Panc1 (cell line): ENCODE data around the gene VPS13A.

Experiments
- POLR2AphosphoS5 ChIP-seq: IDR thresholded peaks from 2 replicates; pipeline ENCODE4 v1.6.1; 2012; ENCODE audit warnings: mild to moderate bottlenecking, low read depth, low read length, moderate library complexity
- SIN3A ChIP-seq: IDR thresholded peaks from 2 replicates; pipeline ENCODE4 v1.6.1; 2012; ENCODE audit warnings: low read depth, mild to moderate bottlenecking, low read length, moderate library complexity, borderline replicate concordance; ENCODE audit not compliant: insufficient read depth
- TCF7L2 ChIP-seq: IDR thresholded peaks from 2 replicates; pipeline ENCODE4 v1.6.1; 2011; ENCODE audit warnings: mild to moderate bottlenecking, low read depth, low read length, inconsistent platforms
- TF ChIP-seq, protein P1 (sequence below): fragments of 450-650 bp; IDR thresholded peaks from 2 replicates; pipeline ENCODE4 v1.5.1; 2017; ENCODE audit warnings: mild to moderate bottlenecking
- TF ChIP-seq, protein P2 (sequence below), 2 experiments: IDR thresholded peaks; 2 replicates each; pipeline ENCODE4 v1.6.1; 2011 to 2012; ENCODE audit warnings: low read depth in 2 of 2, control low read depth in 1 of 2, low read length in 1 of 2, mild to moderate bottlenecking in 1 of 2, moderate library complexity in 1 of 2; ENCODE audit not compliant: insufficient read depth in 1 of 2

DNA sequence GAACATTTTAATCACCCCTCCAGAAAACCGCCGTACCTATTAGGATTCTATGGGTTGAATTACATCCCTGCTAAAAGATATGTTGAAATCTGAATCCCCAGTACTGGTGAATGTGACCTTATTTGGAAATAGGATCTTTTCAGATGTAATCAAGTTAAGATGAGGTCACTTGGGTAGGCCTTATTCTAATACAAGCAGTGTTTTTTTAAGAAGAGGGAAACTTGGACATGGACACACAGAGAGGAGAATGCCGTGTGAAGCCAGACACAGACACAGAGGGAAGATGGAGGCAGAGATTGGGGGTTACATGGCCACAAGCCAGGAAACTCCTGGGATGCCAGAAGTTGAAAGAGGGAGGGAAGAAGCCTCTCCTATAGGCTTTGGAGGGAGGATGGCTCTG, 287.3 kb downstream of the VPS13A start:
- TF ChIP-seq, protein P1, sequence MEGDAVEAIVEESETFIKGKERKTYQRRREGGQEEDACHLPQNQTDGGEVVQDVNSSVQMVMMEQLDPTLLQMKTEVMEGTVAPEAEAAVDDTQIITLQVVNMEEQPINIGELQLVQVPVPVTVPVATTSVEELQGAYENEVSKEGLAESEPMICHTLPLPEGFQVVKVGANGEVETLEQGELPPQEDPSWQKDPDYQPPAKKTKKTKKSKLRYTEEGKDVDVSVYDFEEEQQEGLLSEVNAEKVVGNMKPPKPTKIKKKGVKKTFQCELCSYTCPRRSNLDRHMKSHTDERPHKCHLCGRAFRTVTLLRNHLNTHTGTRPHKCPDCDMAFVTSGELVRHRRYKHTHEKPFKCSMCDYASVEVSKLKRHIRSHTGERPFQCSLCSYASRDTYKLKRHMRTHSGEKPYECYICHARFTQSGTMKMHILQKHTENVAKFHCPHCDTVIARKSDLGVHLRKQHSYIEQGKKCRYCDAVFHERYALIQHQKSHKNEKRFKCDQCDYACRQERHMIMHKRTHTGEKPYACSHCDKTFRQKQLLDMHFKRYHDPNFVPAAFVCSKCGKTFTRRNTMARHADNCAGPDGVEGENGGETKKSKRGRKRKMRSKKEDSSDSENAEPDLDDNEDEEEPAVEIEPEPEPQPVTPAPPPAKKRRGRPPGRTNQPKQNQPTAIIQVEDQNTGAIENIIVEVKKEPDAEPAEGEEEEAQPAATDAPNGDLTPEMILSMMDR = no peak
- TF ChIP-seq SIN3A (no peak), POLR2AphosphoS5 (no peak), TCF7L2 (no peak)
- TF ChIP-seq, protein P2, sequence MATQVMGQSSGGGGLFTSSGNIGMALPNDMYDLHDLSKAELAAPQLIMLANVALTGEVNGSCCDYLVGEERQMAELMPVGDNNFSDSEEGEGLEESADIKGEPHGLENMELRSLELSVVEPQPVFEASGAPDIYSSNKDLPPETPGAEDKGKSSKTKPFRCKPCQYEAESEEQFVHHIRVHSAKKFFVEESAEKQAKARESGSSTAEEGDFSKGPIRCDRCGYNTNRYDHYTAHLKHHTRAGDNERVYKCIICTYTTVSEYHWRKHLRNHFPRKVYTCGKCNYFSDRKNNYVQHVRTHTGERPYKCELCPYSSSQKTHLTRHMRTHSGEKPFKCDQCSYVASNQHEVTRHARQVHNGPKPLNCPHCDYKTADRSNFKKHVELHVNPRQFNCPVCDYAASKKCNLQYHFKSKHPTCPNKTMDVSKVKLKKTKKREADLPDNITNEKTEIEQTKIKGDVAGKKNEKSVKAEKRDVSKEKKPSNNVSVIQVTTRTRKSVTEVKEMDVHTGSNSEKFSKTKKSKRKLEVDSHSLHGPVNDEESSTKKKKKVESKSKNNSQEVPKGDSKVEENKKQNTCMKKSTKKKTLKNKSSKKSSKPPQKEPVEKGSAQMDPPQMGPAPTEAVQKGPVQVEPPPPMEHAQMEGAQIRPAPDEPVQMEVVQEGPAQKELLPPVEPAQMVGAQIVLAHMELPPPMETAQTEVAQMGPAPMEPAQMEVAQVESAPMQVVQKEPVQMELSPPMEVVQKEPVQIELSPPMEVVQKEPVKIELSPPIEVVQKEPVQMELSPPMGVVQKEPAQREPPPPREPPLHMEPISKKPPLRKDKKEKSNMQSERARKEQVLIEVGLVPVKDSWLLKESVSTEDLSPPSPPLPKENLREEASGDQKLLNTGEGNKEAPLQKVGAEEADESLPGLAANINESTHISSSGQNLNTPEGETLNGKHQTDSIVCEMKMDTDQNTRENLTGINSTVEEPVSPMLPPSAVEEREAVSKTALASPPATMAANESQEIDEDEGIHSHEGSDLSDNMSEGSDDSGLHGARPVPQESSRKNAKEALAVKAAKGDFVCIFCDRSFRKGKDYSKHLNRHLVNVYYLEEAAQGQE (IDR thresholded peaks at IDR 0.05; ENCODE audit: insufficient read depth in 1 of 2, low read depth in 2 of 2, low read length in 1 of 2) = no peak
